ENCODE measurements around the gene ARHGAP24.
"Not testable (repeated sequence)": the region's sequence is repeated elsewhere in the genome, so short reads cannot be mapped to it uniquely, and the experiment has no call there.

The ARHGAP24 gene

GRCh38 chr4:86015412-86016350 is 540.7 kb downstream of the ARHGAP24 start:
- no peak for DNase-seq (ENCODE audit: low read depth in 2 of 2)

DNA sequence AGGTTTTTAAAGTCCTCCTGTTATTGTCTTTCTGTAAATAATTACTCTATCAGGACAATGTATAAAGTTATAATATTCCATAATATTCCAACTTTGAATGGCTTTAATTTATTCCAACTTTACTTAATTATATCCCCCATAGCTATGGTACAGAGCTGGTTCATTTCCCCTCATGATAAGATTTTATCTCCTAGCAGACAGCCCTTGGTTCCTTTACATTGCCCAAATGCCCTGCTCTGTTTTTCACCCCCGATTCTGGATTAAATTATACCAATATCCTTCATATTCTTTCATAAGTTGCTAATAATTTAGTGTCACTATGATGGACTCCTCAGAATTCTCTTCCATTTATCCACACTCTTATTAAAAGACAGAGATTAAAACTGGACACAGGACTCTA is 544.4 kb downstream of the ARHGAP24 start:
- no peak for DNase-seq (ENCODE audit: low read depth in 2 of 2)

- DNase-seq (ENCODE audit: low read depth in 2 of 2) = no peak
Observed at GRCh38 chr4:86019906-86020305, 545.0 kb downstream of the ARHGAP24 start.

GRCh38 chr4:86021671-86022070 is 546.7 kb downstream of the ARHGAP24 start:
- DNase-seq (ENCODE audit: low read depth in 2 of 2) = not testable (repeated sequence)

DNA sequence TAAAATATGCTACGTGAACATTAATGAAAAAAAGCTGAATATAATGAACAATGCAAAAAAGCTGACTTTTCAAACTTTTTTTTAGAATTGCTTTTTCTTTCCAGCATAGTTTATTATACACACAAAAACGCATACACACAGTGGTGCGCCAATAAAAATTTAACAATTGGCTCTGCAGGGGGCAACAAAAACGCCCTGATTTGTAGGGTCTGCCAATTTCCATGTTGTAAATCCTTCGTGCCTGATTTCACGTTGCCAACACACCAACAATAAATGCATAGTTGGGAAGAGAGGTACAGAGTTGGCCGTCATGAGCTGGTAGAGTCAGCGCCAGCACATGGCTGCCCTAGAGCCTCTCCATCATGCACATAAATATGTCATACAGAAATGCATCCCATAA is 551.8 kb downstream of the ARHGAP24 start:
- no peak for DNase-seq (ENCODE audit: low read depth in 2 of 2)

DNA sequence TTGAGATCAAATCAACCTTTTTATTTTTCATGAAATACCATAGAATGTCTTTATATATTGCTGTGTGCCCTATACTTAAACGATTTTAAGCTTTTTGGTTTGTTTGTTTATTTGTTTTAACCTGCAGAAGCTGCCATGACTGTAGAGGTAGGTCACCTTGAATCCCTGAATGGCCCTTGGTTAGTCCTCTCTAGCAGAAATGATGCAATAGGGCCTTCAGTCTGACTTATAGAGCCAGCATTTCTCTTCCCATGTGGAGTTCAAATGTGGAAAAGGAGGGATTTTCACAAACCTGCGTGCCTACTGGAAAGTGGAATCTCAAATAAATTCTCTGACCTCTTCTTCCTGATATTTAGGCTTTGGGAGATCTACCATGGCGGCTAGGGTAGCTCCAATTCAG is 557.0 kb downstream of the ARHGAP24 start:
- no peak for DNase-seq (ENCODE audit: low read depth in 2 of 2)

DNA sequence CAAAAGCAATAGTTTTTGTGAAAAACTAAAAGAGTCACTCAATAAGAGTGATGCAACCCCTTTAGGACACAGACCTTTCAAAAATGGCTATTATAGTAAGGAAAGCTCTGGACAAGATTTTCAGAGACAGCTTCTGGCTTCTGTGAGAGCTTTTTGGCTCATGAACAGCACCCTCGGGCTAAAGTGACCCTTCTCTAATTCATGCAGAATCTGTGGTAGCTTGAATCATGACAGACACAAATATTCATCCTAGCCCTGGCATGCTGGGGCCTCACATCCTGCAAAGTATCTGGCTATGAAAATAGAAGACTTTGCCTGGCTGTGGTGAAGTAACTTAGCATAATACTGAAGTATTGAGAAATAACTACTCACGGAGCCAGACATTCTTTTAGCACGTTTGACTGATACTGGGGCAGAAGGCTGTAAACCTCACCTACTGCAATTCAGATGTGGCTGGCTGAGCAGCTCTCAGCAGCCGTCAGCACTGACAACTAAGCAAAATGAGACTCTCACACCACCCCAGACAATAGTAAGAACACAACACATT is 557.6 kb downstream of the ARHGAP24 start:
- DNase-seq (ENCODE audit: low read depth in 2 of 2) = no peak

- no peak for DNase-seq (ENCODE audit: low read depth in 2 of 2)
Observed at GRCh38 chr4:86033171-86033570, 558.2 kb downstream of the ARHGAP24 start.

- no peak for DNase-seq (ENCODE audit: low read depth in 2 of 2)
Observed at GRCh38 chr4:86034616-86035015, 559.7 kb downstream of the ARHGAP24 start.

GRCh38 chr4:86035688-86036087 is 560.7 kb downstream of the ARHGAP24 start:
- no peak for DNase-seq (ENCODE audit: low read depth in 2 of 2)

- no peak for DNase-seq (ENCODE audit: low read depth in 2 of 2)
Observed at GRCh38 chr4:86036736-86037135, 561.8 kb downstream of the ARHGAP24 start.

GRCh38 chr4:86038037-86038436 is 563.1 kb downstream of the ARHGAP24 start:
- no peak for DNase-seq (ENCODE audit: low read depth in 2 of 2)

DNA sequence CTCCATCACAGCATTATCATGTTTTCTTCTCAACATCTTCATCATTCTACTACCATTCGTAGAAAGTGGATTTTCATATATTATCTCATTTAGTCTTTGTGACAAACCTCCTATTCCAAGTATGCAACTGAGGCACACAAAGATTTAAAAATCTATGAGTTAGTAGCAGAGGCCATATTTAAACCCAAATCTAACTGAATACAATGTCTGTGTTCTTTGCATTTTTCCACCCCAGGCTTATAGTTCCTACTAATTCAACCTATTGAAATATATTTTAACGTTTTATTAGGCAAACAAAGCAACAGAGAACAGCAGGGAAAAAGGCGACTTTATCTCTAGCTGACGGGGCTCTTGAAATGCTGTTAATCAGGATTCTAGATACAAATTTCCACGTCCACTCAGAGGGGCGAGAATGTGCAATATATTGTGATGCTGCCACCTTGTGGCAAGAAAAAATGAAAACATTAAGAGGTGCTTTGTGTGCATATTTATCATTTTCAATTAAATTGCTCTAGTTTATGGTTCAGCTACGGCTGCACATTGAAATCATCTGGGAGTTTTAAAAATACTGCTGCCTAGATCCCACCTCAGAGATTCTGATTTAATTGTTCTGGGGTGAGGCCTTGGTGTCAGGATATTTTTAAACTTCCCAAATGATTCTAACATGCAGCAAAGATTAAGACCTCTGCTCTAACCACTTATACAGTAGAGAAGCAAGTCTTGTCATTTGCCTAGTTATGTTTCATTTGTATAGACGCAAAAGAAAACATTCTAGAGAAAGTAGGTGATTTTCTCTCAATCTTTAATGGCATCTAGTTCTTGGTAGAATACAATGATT is 569.0 kb downstream of the ARHGAP24 start:
- no peak for DNase-seq (ENCODE audit: low read depth in 2 of 2)

GRCh38 chr4:86044593-86044985 is 569.6 kb downstream of the ARHGAP24 start:
- no peak for DNase-seq (ENCODE audit: low read depth in 2 of 2)

DNA sequence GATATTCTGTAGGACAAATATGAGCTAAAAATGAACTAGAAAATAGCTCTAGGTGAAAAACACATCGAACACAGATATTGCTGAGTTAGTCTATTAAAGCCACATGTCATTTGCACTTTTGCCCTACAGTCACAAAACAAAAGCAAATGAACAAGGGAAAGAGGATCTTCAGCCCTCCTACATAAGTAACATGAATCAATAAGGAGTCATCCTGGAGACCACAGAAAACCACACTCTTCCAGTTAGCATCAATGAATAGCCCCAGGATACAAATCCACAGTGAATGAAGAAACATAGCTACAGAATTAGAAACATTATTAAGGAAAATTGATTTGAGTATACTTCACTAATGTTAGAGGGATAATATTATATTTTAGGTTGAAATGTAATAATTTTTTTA is 573.5 kb downstream of the ARHGAP24 start:
- no peak for DNase-seq (ENCODE audit: low read depth in 2 of 2)

GRCh38 chr4:86050496-86050895 is 575.5 kb downstream of the ARHGAP24 start:
- DNase-seq (ENCODE audit: low read depth in 2 of 2) = no peak
